Keratinocyte (primary cell): ENCODE measurements around the gene TARBP1.

Experiments
- EZH2 ChIP-seq: IDR thresholded peaks from one replicate; pipeline ENCODE4 v1.6.1; 2012; ENCODE audit warnings: inconsistent platforms, mild to moderate bottlenecking, low read length, moderate library complexity
- TF ChIP-seq, protein P1 (sequence below), 3 experiments: IDR thresholded peaks in 1 of 3; conservative IDR thresholded peaks in 1 of 3; optimal IDR thresholded peaks in 1 of 3; 2 replicates in 2 of 3; 3 replicates in 1 of 3; pipeline versions ENCODE3 to v1.5.1; 2011; ENCODE audit warnings: low read length in 3 of 3, mild to moderate bottlenecking in 3 of 3, moderate library complexity in 2 of 3, control low read depth in 1 of 3, inconsistent platforms in 1 of 3; ENCODE audit not compliant: insufficient read depth in 2 of 3; ENCODE audit errors: extremely low read depth in 1 of 3

DNA sequence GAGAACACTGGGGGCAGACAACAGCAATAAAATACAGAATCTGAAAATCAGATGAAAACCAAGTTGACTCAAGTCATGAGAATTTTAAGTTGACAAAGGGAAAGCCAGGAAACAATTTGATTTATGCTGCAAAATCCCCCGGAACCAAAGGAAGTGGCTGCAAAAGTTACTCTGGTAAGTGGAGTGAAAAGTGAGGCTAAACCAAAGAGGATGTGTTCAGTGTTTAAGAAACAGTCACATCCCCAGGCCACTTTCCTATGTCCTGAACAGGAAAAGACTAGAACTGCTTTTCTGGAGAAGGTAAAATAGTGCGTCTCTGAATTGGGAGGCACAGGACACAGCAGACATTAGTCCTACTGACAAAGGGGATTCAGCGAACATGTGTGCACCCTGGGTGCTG is 5.9 kb downstream of the TARBP1 start:
- TF ChIP-seq, protein P1, sequence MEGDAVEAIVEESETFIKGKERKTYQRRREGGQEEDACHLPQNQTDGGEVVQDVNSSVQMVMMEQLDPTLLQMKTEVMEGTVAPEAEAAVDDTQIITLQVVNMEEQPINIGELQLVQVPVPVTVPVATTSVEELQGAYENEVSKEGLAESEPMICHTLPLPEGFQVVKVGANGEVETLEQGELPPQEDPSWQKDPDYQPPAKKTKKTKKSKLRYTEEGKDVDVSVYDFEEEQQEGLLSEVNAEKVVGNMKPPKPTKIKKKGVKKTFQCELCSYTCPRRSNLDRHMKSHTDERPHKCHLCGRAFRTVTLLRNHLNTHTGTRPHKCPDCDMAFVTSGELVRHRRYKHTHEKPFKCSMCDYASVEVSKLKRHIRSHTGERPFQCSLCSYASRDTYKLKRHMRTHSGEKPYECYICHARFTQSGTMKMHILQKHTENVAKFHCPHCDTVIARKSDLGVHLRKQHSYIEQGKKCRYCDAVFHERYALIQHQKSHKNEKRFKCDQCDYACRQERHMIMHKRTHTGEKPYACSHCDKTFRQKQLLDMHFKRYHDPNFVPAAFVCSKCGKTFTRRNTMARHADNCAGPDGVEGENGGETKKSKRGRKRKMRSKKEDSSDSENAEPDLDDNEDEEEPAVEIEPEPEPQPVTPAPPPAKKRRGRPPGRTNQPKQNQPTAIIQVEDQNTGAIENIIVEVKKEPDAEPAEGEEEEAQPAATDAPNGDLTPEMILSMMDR (optimal IDR thresholded peaks at IDR 0.05 in 1 of 3, IDR thresholded peaks at IDR 0.05 in 1 of 3, conservative IDR thresholded peaks at IDR 0.05 in 1 of 3; ENCODE audit: extremely low read depth in 1 of 3, insufficient read depth in 2 of 3, low read length in 3 of 3) = no peak
- TF ChIP-seq EZH2 = no peak
